HCT116 (cell line): Measurements from ENCODE around the gene ADARB2. TPM values are rescaled to one million over a fixed set of nuclear protein-coding genes. Genes with fewer than 3 reads are reported as not detected.

ENCODE experiments used
- ATAC-seq: fragments of 200-7000 bp; cut with Tn5 transposase; 2 replicates; pipeline ENCODE4 v1.9.1; 2020; ENCODE audit warnings: mild to moderate bottlenecking, moderate library complexity
- BruUV-seq: library from RNA; stranded (reverse); fragments of 400-500 nt; replicated peaks from 2 replicates; lab custom pipeline; 2021; lab: Mats Ljungman, UMichigan
- CTCF ChIA-PET: fragments of 300-600 bp; sonication (Branson Sonifier 250); formaldehyde crosslinking; loops from one replicate; lab custom pipeline; 2021; ENCODE audit warnings: antibody characterized with exemption; lab: Charles Lee
- POLR2A ChIA-PET: fragments of 300-600, 350-600 bp; sonication (Branson Sonifier 250); formaldehyde crosslinking; loops from one replicate; lab custom pipeline; 2021; ENCODE audit warnings: antibody characterized with exemption; lab: Charles Lee
- RAD21 ChIA-PET, 2 experiments: fragments of 300-600 bp; sonication (Branson Sonifier 250); formaldehyde crosslinking; loops; one replicate each; lab custom pipeline; 2023; ENCODE audit warnings: low total read pairs in 2 of 2; ENCODE audit not compliant: uncharacterized antibody in 2 of 2, unreplicated experiment in 2 of 2, low non-redundant PET in 1 of 2; lab: Charles Lee
- DNase-seq: peaks from one replicate; pipeline ENCODE4 v3.0.0-alpha.2; 2010; ENCODE audit warnings: low read depth, low spot score
- H2AFZ ChIP-seq: fragments of 200-600 bp; shearing (Covaris generic), sonication (generic); 2 replicates; pipeline ENCODE4 v1.6.1; 2017; ENCODE audit warnings: low read depth, mixed run types, mixed read lengths, antibody characterized with exemption, low read length; ENCODE audit not compliant: poor library complexity, severe bottlenecking
- H3K27ac ChIP-seq: 2 replicates; pipeline ENCODE4 v1.5.1; 2012; ENCODE audit warnings: low read depth, low read length
- H3K27me3 ChIP-seq: fragments of 200-600 bp; sonication (generic); 2 replicates; pipeline ENCODE4 v1.6.1; 2016; ENCODE audit warnings: mixed run types, low read length, mixed read lengths; ENCODE audit not compliant: insufficient read depth
- H3K36me3 ChIP-seq, 2 experiments: fragments of 200-500 bp in 1 of 2; fragments of 200-600 bp in 1 of 2; sonication (Bioruptor generic) in 1 of 2; sonication (generic) in 1 of 2; 2 replicates each; pipeline versions ENCODE4 v1.5.1 to v1.6.1; 2014 to 2016; ENCODE audit warnings: low read length in 2 of 2, inconsistent platforms in 1 of 2, mixed read lengths in 1 of 2, mixed run types in 1 of 2; ENCODE audit not compliant: insufficient read depth in 2 of 2, control insufficient read depth in 1 of 2
- H3K4me1 ChIP-seq, 2 experiments: fragments of 200-600 bp in 1 of 2; sonication (generic) in 1 of 2; 2 replicates each; pipeline versions ENCODE4 v1.5.1 to v1.6.1; 2012 to 2017; ENCODE audit warnings: low read length in 2 of 2, inconsistent platforms in 1 of 2, mild to moderate bottlenecking in 1 of 2, mixed read lengths in 1 of 2, mixed run types in 1 of 2, moderate library complexity in 1 of 2; ENCODE audit not compliant: insufficient read depth in 2 of 2, control insufficient read depth in 1 of 2
- H3K4me2 ChIP-seq: fragments of 200-600 bp; sonication (generic); 2 replicates; pipeline ENCODE4 v1.6.1; 2017; ENCODE audit warnings: mixed run types, low read length, mixed read lengths
- H3K4me3 ChIP-seq, 2 experiments: fragments of 200-600 bp in 1 of 2; sonication (generic) in 1 of 2; replicated peaks in 1 of 2; 2 replicates each; pipeline ENCODE4 v1.5.1; 2011 to 2016; ENCODE audit warnings: low read length in 2 of 2, control low read depth in 1 of 2, low read depth in 1 of 2, mild to moderate bottlenecking in 1 of 2, mixed read lengths in 1 of 2, mixed run types in 1 of 2
- H3K79me2 ChIP-seq: fragments of 200-600 bp; sonication (generic); 2 replicates; pipeline ENCODE4 v1.6.1; 2017; ENCODE audit warnings: mild to moderate bottlenecking, mixed run types, low read length, moderate library complexity, mixed read lengths; ENCODE audit not compliant: insufficient read depth
- H3K9ac ChIP-seq: fragments of 200-600 bp; sonication (generic); 2 replicates; pipeline ENCODE4 v1.6.1; 2016; ENCODE audit warnings: low read length, mixed read lengths
- H3K9me2 ChIP-seq: fragments of 200-600 bp; sonication (generic), shearing (Covaris generic); 2 replicates; pipeline ENCODE4 v1.6.1; 2017; ENCODE audit warnings: mixed run types, mild to moderate bottlenecking, moderate library complexity; ENCODE audit not compliant: insufficient read depth
- H3K9me3 ChIP-seq, 2 experiments: fragments of 200-500 bp in 1 of 2; fragments of 200-600 bp in 1 of 2; sonication (Bioruptor generic) in 1 of 2; sonication (generic) in 1 of 2; 2 replicates each; pipeline ENCODE4 v1.6.1; 2014 to 2017; ENCODE audit warnings: low read length in 2 of 2, mixed read lengths in 2 of 2, inconsistent platforms in 1 of 2, low read depth in 1 of 2, mild to moderate bottlenecking in 1 of 2, mixed run types in 1 of 2, moderate library complexity in 1 of 2; ENCODE audit not compliant: control insufficient read depth in 1 of 2, insufficient read depth in 1 of 2
- H4K20me1 ChIP-seq: fragments of 200-600 bp; sonication (generic), shearing (Covaris generic); 2 replicates; pipeline ENCODE4 v1.6.1; 2017; ENCODE audit warnings: mixed run types, mild to moderate bottlenecking, moderate library complexity; ENCODE audit not compliant: insufficient read depth
- ATF3 ChIP-seq: IDR thresholded peaks from 2 replicates; pipeline ENCODE4 v1.6.1; 2012
- CEBPB ChIP-seq: IDR thresholded peaks from 2 replicates; pipeline ENCODE4 v1.6.1; 2012; ENCODE audit warnings: low read depth
- EZH2 ChIP-seq: fragments of 200-600 bp; sonication (generic); IDR thresholded peaks from 2 replicates; pipeline ENCODE4 v1.6.1; 2017; ENCODE audit warnings: antibody characterized with exemption, mixed run types
- EZH2phosphoT487 ChIP-seq: fragments of 200-600 bp; IDR thresholded peaks from 2 replicates; pipeline ENCODE4 v1.6.1; 2018; ENCODE audit warnings: antibody characterized with exemption, borderline replicate concordance
- JUND ChIP-seq: IDR thresholded peaks from 2 replicates; pipeline ENCODE4 v1.6.1; 2012
- MAX ChIP-seq: IDR thresholded peaks from 2 replicates; pipeline ENCODE4 v1.6.1; 2012
- POLR2AphosphoS5 ChIP-seq: IDR thresholded peaks from 2 replicates; pipeline ENCODE4 v1.6.1; 2011; ENCODE audit warnings: mild to moderate bottlenecking, low read depth, low read length, moderate library complexity
- SP1 ChIP-seq: IDR thresholded peaks from 2 replicates; pipeline ENCODE4 v1.6.1; 2012; ENCODE audit warnings: low read depth
- ZNF274 ChIP-seq: fragments of 200-500 bp; sonication (Bioruptor generic); IDR thresholded peaks from 2 replicates; pipeline ENCODE4 v1.6.1; 2014; ENCODE audit warnings: mild to moderate bottlenecking, low read depth, low read length, inconsistent platforms
- intact Hi-C: fragments of 100-400 bp; cut with micrococcal nuclease; formaldehyde crosslinking; loops from 2 replicates; pipeline ENCODE4 v1.10.0; 2022
- total RNA-seq: library from RNA; stranded (reverse); gene quantifications from one replicate; pipeline ENCODE4 v1.2.1, GENCODE V29; 2021; ENCODE audit not compliant: unreplicated experiment

Gene ADARB2
- total RNA-seq, 1 experiment from 2014 or later: not detected

- intact Hi-C loops: no loop called here
These were observed 328.5 kb downstream of the ADARB2 start for GRCh38 chr10:1408651-1409367.

More at GRCh38 chr10:1408651-1409367, 328.5 kb downstream of the ADARB2 start:
- H3K27me3 ChIP-seq: peaks cover 23% of the 10 kb centered on the region
- H4K20me1 ChIP-seq: no peaks in the 10 kb centered on the region
- BruUV-seq: no TSS peak
- H3K9me2 ChIP-seq: no peaks in the 10 kb centered on the region
- DNase-seq (no peak), ATAC-seq (no peak)
- no peak overlapping the region for H2AFZ ChIP-seq
- H3K9me3 ChIP-seq: no peaks in the 10 kb centered on the region
- no peak overlapping the region for H3K27ac ChIP-seq
- ChIA-PET RAD21 (no interaction called here), CTCF (no interaction called here), POLR2A (no interaction called here)
- TF ChIP-seq MAX: no peak
- TF ChIP-seq JUND: no peak
- no peak for TF ChIP-seq ATF3
- no peak for TF ChIP-seq SP1
- TF ChIP-seq EZH2: no peak
- no peak for TF ChIP-seq CEBPB
- no peak for TF ChIP-seq POLR2AphosphoS5
- TF ChIP-seq EZH2phosphoT487: no peak
- TF ChIP-seq ZNF274: no peak
- H3K9ac ChIP-seq: no peak overlapping the region
- no peak overlapping the region for H3K4me3 ChIP-seq
- no peaks in the 10 kb centered on the region for H3K36me3 ChIP-seq
- no peaks in the 10 kb centered on the region for H3K79me2 ChIP-seq
- no peaks in the 10 kb centered on the region for H3K4me1 ChIP-seq
- H3K4me2 ChIP-seq: no peak overlapping the region
